H9 (cell line): ENCODE measurements around the gene ANKS1B. TPM values are rescaled to one million over a fixed set of nuclear protein-coding genes. Genes with fewer than 3 reads are reported as not detected.

ENCODE experiments used
- DNase-seq: peaks from one replicate; pipeline ENCODE4 v3.0.0-alpha.2; 2017
- H2AFZ ChIP-seq: one replicate; pipeline ENCODE4 v1.6.1; 2013; ENCODE audit warnings: mild to moderate bottlenecking, low read length, control low read depth, moderate library complexity
- H2AK5ac ChIP-seq: 2 replicates; pipeline ENCODE4 v1.6.1; 2013; ENCODE audit warnings: low read length, control low read depth, mixed read lengths; ENCODE audit not compliant: insufficient read length
- H2BK120ac ChIP-seq: one replicate; pipeline ENCODE4 v1.6.1; 2013; ENCODE audit warnings: low read depth, mild to moderate bottlenecking, low read length, control low read depth, inconsistent platforms; ENCODE audit not compliant: poor library complexity, severe bottlenecking
- H2BK12ac ChIP-seq: 2 replicates; pipeline ENCODE4 v1.6.1; 2013; ENCODE audit warnings: low read length, control low read depth, mixed read lengths, low read depth; ENCODE audit not compliant: insufficient read length
- H2BK15ac ChIP-seq: 2 replicates; pipeline ENCODE4 v1.6.1; 2013; ENCODE audit warnings: low read depth, low read length, control low read depth
- H2BK20ac ChIP-seq: one replicate; pipeline ENCODE4 v1.6.1; 2013; ENCODE audit warnings: low read depth, mild to moderate bottlenecking, low read length, control low read depth, inconsistent platforms; ENCODE audit not compliant: poor library complexity, severe bottlenecking
- H2BK5ac ChIP-seq: 2 replicates; pipeline ENCODE4 v1.6.1; 2013; ENCODE audit warnings: low read length, control low read depth, mixed read lengths; ENCODE audit not compliant: insufficient read length
- H3K14ac ChIP-seq: 2 replicates; pipeline ENCODE4 v1.6.1; 2013; ENCODE audit warnings: low read length, control low read depth; ENCODE audit not compliant: insufficient read depth
- H3K18ac ChIP-seq: 2 replicates; pipeline ENCODE4 v1.6.1; 2013; ENCODE audit warnings: low read depth, mild to moderate bottlenecking, mixed read lengths, low read length, control low read depth; ENCODE audit not compliant: insufficient read length
- H3K23ac ChIP-seq: 2 replicates; pipeline ENCODE4 v1.6.1; 2013; ENCODE audit warnings: low read length, control low read depth, mixed read lengths, low read depth; ENCODE audit not compliant: insufficient read length
- H3K23me2 ChIP-seq: 2 replicates; pipeline ENCODE4 v1.6.1; 2013; ENCODE audit warnings: low read depth, mild to moderate bottlenecking, mixed read lengths, low read length, control low read depth; ENCODE audit not compliant: insufficient read length, poor library complexity, severe bottlenecking
- H3K27ac ChIP-seq: 2 replicates; pipeline ENCODE4 v1.5.1; 2013; ENCODE audit warnings: low read length, control low read depth, mixed read lengths, low read depth; ENCODE audit not compliant: insufficient read length
- H3K27me3 ChIP-seq: 2 replicates; pipeline ENCODE4 v1.6.1; 2013; ENCODE audit warnings: low read length, control low read depth, inconsistent platforms; ENCODE audit not compliant: insufficient read depth
- H3K4ac ChIP-seq: 2 replicates; pipeline ENCODE4 v1.6.1; 2013; ENCODE audit warnings: low read depth, mild to moderate bottlenecking, control low read depth, inconsistent platforms, low read length, moderate library complexity
- H3K4me1 ChIP-seq: 2 replicates; pipeline ENCODE4 v1.6.1; 2013; ENCODE audit warnings: low read length, control low read depth, inconsistent platforms; ENCODE audit not compliant: insufficient read depth
- H3K4me2 ChIP-seq: 2 replicates; pipeline ENCODE4 v1.6.1; 2013; ENCODE audit warnings: low read length, control low read depth, mixed read lengths; ENCODE audit not compliant: insufficient read length, insufficient read depth
- H3K56ac ChIP-seq: 2 replicates; pipeline ENCODE4 v1.6.1; 2013; ENCODE audit warnings: low read depth, mild to moderate bottlenecking, mixed read lengths, low read length, control low read depth; ENCODE audit not compliant: insufficient read length
- H3K79me1 ChIP-seq: 2 replicates; pipeline ENCODE4 v1.6.1; 2013; ENCODE audit warnings: low read depth, mild to moderate bottlenecking, moderate library complexity, low read length, control low read depth, inconsistent platforms; ENCODE audit not compliant: insufficient read depth, poor library complexity, severe bottlenecking
- H3K79me2 ChIP-seq: 2 replicates; pipeline ENCODE4 v1.6.1; 2013; ENCODE audit warnings: low read length, control low read depth, inconsistent platforms; ENCODE audit not compliant: insufficient read depth
- H3K9ac ChIP-seq: 2 replicates; pipeline ENCODE4 v1.6.1; 2013; ENCODE audit warnings: low read length, control low read depth, mixed read lengths; ENCODE audit not compliant: insufficient read length; ENCODE audit errors: extremely low read depth
- H3K9me3 ChIP-seq: one replicate; pipeline ENCODE4 v1.6.1; 2013; ENCODE audit warnings: low read depth, low read length, inconsistent platforms; ENCODE audit not compliant: control insufficient read depth
- H3T11ph ChIP-seq: one replicate; pipeline ENCODE4 v1.6.1; 2013; ENCODE audit warnings: mild to moderate bottlenecking, low read length, control low read depth, inconsistent platforms
- H4K20me1 ChIP-seq: one replicate; pipeline ENCODE4 v1.6.1; 2013; ENCODE audit not compliant: control insufficient read depth, insufficient read length, insufficient read depth
- H4K5ac ChIP-seq: 2 replicates; pipeline ENCODE4 v1.6.1; 2013; ENCODE audit warnings: low read depth, mild to moderate bottlenecking, mixed read lengths, low read length, control low read depth; ENCODE audit not compliant: insufficient read length
- H4K8ac ChIP-seq: replicated peaks from 2 replicates; pipeline ENCODE4 v1.6.1; 2013; ENCODE audit warnings: low read length, control low read depth, mixed read lengths, low read depth; ENCODE audit not compliant: insufficient read length
- H4K91ac ChIP-seq: 2 replicates; pipeline ENCODE4 v1.6.1; 2013; ENCODE audit warnings: low read depth, mild to moderate bottlenecking, moderate library complexity, mixed read lengths, low read length, control low read depth; ENCODE audit not compliant: insufficient read length
- H3K27ac Mint-ChIP-seq, 3 experiments: 2 replicates in 2 of 3; 3 replicates in 1 of 3; pipeline ENCODE4 v1.8.0; 2020 to 2021; ENCODE audit warnings: mixed read lengths in 3 of 3, mild to moderate bottlenecking in 1 of 3, moderate library complexity in 1 of 3
- H3K27me3 Mint-ChIP-seq: 2 replicates; pipeline ENCODE4 v1.8.0; 2021; ENCODE audit warnings: low read depth, mild to moderate bottlenecking, moderate library complexity, mixed read lengths
- H3K36me3 Mint-ChIP-seq, 3 experiments: 2 replicates in 2 of 3; 3 replicates in 1 of 3; pipeline ENCODE4 v1.8.0; 2020 to 2021; ENCODE audit warnings: low read depth in 3 of 3, mixed read lengths in 3 of 3; ENCODE audit not compliant: insufficient read depth in 1 of 3
- H3K4me1 Mint-ChIP-seq, 2 experiments: 2 replicates each; pipeline ENCODE4 v1.8.0; 2020; ENCODE audit warnings: mixed read lengths in 2 of 2
- H3K4me3 Mint-ChIP-seq, 2 experiments: 2 replicates in 1 of 2; 3 replicates in 1 of 2; pipeline ENCODE4 v1.8.0; 2020 to 2021; ENCODE audit warnings: mild to moderate bottlenecking in 2 of 2, mixed read lengths in 2 of 2, moderate library complexity in 1 of 2
- H3K9me3 Mint-ChIP-seq, 2 experiments: 2 replicates in 1 of 2; 3 replicates in 1 of 2; pipeline ENCODE4 v1.8.0; 2020; ENCODE audit warnings: mild to moderate bottlenecking in 2 of 2, mixed read lengths in 2 of 2, moderate library complexity in 1 of 2
- CTCF ChIP-seq: fragments of 200-600 bp; sonication (generic); conservative IDR thresholded peaks from 3 replicates; pipeline ENCODE4 v1.8.0; 2021; ENCODE audit warnings: antibody characterized with exemption, mild to moderate bottlenecking
- WGBS: extraction: QIAGEN DNeasy Blood & Tissue Kit; methylation state at CpG from one replicate; pipeline ENCODE4 v1.1.7; 2013; ENCODE audit warnings: missing lambda C conversion rate, low lambda C conversion rate, mixed read lengths; ENCODE audit not compliant: insufficient read length; ENCODE audit errors: extremely low coverage; 5-methylcytosine and 5-hydroxymethylcytosine counted together
- total RNA-seq: library from RNA; stranded (reverse); gene quantifications from 2 replicates; pipeline ENCODE4 v1.2.1, GENCODE V29; 2021

Gene ANKS1B
- total RNA-seq, 1 experiment from 2014 or later = 4.1 TPM

GRCh38 chr12:99910342-99910741 is 74.4 kb downstream of the ANKS1B start:
- no peak overlapping the region for H4K91ac ChIP-seq
- DNase-seq = no peak
- no peak overlapping the region for H2AK5ac ChIP-seq
- H2BK120ac ChIP-seq = no peak overlapping the region
- H2AFZ ChIP-seq = no peak overlapping the region
- Mint-ChIP-seq H3K36me3 (no peaks in the 10 kb centered on the region), H3K27me3 (no peaks in the 10 kb centered on the region), H3K9me3 (no peaks in the 10 kb centered on the region), H3K4me1 (no peaks in the 10 kb centered on the region), H3K4me3 (no peak overlapping the region), H3K27ac (no peak overlapping the region)
- no peak overlapping the region for H3K56ac ChIP-seq
- H3K79me2 ChIP-seq = no peaks in the 10 kb centered on the region
- H3K27me3 ChIP-seq = no peaks in the 10 kb centered on the region
- no peak overlapping the region for H3K23ac ChIP-seq
- H4K5ac ChIP-seq = no peak overlapping the region
- H2BK15ac ChIP-seq = no peak overlapping the region
- H3K14ac ChIP-seq = no peak overlapping the region
- H3K18ac ChIP-seq = no peak overlapping the region
- H2BK12ac ChIP-seq = no peak overlapping the region
- H3K4me2 ChIP-seq = no peak overlapping the region
- no peaks in the 10 kb centered on the region for H4K20me1 ChIP-seq
- no peak overlapping the region for H2BK20ac ChIP-seq
- H3K79me1 ChIP-seq = no peaks in the 10 kb centered on the region
- no peak overlapping the region for H3K9ac ChIP-seq
- H3T11ph ChIP-seq = no peak overlapping the region
- no peak for TF ChIP-seq CTCF
- H3K23me2 ChIP-seq = no peaks in the 10 kb centered on the region
- H4K8ac ChIP-seq = no peak overlapping the region
- H3K4me1 ChIP-seq = no peaks in the 10 kb centered on the region
- H2BK5ac ChIP-seq = no peak overlapping the region
- H3K4ac ChIP-seq = no peak overlapping the region
- WGBS = no CpG with 5 or more reads among the region's 1 CpG
- no peak overlapping the region for H3K27ac ChIP-seq
- H3K9me3 ChIP-seq = no peaks in the 10 kb centered on the region
